RWPE1 (cell line): ENCODE measurements around the gene PDAP1.
"Not testable (repeated sequence)": the region's sequence is repeated elsewhere in the genome, so short reads cannot be mapped to it uniquely, and the experiment has no call there.

Experiments used
- CTCF ChIA-PET: fragments of 350-600 bp; sonication (Branson Sonifier 250); formaldehyde crosslinking; extraction: SDS; loops from one replicate; lab custom pipeline; 2021; lab: Yijun Ruan, JAX
- POLR2A ChIA-PET: fragments of 400-600 bp; formaldehyde crosslinking; extraction: SDS; loops from one replicate; lab custom pipeline; 2020; ENCODE audit warnings: antibody characterized with exemption; ENCODE audit not compliant: low non-redundant PET; lab: Yijun Ruan, JAX
- DNase-seq: peaks from one replicate; pipeline ENCODE4 v3.0.0; 2012; ENCODE audit warnings: low spot score
- H3K27ac ChIP-seq: fragments of 450-650 bp; 2 replicates; pipeline ENCODE4 v1.5.1; 2017
- CTCF ChIP-seq: fragments of 450-650 bp; conservative IDR thresholded peaks from 2 replicates; pipeline ENCODE4 v1.5.1; 2017; ENCODE audit warnings: low read depth, mild to moderate bottlenecking

PDAP1 gene

GRCh38 chr7:99387912-99388311 is 20.5 kb downstream of the PDAP1 start:
- ChIA-PET CTCF (no interaction called here), POLR2A (interaction anchor here (0.6 to 0.9 kb wide), 2 partner anchors 10 to 13 kb away, joined by 3 to 10 read pairs; no protein-coding TSS in a partner anchor)
- H3K27ac ChIP-seq: no peak overlapping the region; the same call in 1 of the 2 replicates
- no peak for DNase-seq
- no peak for TF ChIP-seq CTCF

- DNase-seq, CTCF ChIA-PET: not testable (repeated sequence)
- peak overlapping the region; percentile 29 for H3K27ac ChIP-seq
- POLR2A ChIA-PET: interaction anchor here (0.9 kb wide), 1 partner anchor 12 kb away, joined by 10 read pairs; no protein-coding TSS in a partner anchor
Observed at GRCh38 chr7:99387239-99387635, 21.2 kb downstream of the PDAP1 start.

GRCh38 chr7:99386584-99387238 is 21.7 kb downstream of the PDAP1 start:
- TF ChIP-seq CTCF: no peak
- H3K27ac ChIP-seq: peak overlapping the region; percentile 29
- POLR2A ChIA-PET: interaction anchor here (0.9 kb wide), 1 partner anchor 12 kb away, joined by 10 read pairs; no protein-coding TSS in a partner anchor
- DNase-seq: no peak
- CTCF ChIA-PET: no interaction called here

GRCh38 chr7:99385564-99385963 is 22.8 kb downstream of the PDAP1 start:
- ChIA-PET CTCF (no interaction called here), POLR2A (no interaction called here)
- DNase-seq: no peak
- peak overlapping the region; percentile 29; the same call in 1 of the 2 replicates for H3K27ac ChIP-seq
- TF ChIP-seq CTCF: no peak

- H3K27ac ChIP-seq: peak overlapping the region; percentile 44
- ChIA-PET CTCF (no interaction called here), POLR2A (no interaction called here)
- TF ChIP-seq CTCF: no peak
- DNase-seq: no peak
Observed at GRCh38 chr7:99384523-99384922, 23.9 kb downstream of the PDAP1 start.

GRCh38 chr7:99383791-99384370 is 24.5 kb downstream of the PDAP1 start:
- H3K27ac ChIP-seq: peak overlapping the region; percentile 44
- TF ChIP-seq CTCF: no peak
- DNase-seq: no peak
- ChIA-PET CTCF (interaction anchor here (0.7 kb wide), 1 partner anchor 499 kb away, joined by 4 read pairs; no protein-coding TSS in a partner anchor), POLR2A (no interaction called here)

- CTCF ChIA-PET: no interaction called here
- DNase-seq: no peak
- peak overlapping the region; percentile 44; the same call in 1 of the 2 replicates for H3K27ac ChIP-seq
- POLR2A ChIA-PET: interaction anchor here (0.6 kb wide), 1 partner anchor 1154 kb away, joined by 6 read pairs; no protein-coding TSS in a partner anchor
- no peak for TF ChIP-seq CTCF
Observed at GRCh38 chr7:99383203-99383602, 25.2 kb downstream of the PDAP1 start.
